GM18499 (cell line): ENCODE data around the gene MAST4.

Experiments
- ATAC-seq: cut with Tn5 transposase; IDR thresholded peaks from one replicate; pipeline ENCODE4 v1.9.1; 2021; ENCODE audit warnings: moderate number of reproducible peaks; ENCODE audit not compliant: insufficient read depth, unreplicated experiment

MAST4 gene

DNA sequence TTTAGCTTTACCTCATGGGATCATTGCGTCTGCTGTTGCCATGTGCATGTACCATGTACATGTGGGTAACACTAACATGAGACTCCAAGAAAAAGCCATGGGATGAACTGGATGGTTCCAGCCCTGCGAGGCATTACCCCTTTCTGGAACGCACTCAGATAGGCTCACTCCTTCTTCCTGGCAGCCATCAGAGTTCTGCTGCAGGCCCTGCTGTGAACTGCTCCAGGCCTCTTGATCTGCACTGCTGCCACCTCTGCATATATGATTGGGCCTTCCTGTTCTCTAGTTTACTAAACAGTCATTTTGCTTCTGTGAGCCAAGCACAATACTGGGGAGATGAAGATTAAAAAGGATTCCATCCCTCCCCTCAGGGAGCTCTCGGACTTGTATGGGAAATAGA is 379.9 kb downstream of the MAST4 start:
- ATAC-seq = no peak

GRCh38 chr5:66979738-66980137 is 383.5 kb downstream of the MAST4 start:
- no peak for ATAC-seq

DNA sequence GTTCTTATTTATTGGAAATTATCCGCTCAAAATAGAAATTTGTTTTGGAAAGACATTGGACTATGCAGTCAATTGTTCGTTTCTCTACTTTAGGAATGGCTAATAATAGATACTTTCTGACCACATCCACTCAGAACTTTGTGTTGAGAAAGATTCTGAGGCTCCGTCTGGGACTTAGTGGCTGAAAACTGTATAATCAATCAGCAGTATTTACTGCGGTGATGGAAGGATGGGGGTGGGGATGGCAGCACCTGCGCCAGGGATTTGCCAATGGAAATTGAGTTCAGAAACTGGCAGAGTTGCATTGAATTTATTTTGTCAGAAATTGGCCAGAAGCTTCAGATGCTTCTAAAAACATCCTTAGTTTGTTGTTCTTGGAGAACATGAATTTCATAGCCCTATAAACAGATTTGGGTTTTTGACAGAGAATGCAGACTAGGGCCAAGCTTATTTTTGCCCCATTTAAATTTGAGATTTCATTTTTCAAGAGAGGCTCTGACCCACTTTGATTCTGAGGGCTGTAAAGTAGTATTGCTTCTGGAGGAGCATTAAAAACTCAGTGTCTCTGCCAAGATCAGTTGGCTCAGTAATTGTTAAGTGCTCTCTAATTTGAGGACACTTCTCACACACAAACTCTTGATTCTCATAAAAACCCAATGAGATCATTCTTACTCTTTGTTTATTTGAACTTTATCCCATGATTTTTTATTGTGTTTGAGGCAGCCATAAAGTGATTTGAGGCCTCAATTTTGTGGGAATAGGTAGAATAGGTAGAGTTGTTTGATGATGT is 385.3 kb downstream of the MAST4 start:
- no peak for ATAC-seq

- ATAC-seq = no peak
These were observed 385.8 kb downstream of the MAST4 start for GRCh38 chr5:66982056-66982387.

- ATAC-seq = no peak
These were observed 386.3 kb downstream of the MAST4 start for GRCh38 chr5:66982470-66982869.

DNA sequence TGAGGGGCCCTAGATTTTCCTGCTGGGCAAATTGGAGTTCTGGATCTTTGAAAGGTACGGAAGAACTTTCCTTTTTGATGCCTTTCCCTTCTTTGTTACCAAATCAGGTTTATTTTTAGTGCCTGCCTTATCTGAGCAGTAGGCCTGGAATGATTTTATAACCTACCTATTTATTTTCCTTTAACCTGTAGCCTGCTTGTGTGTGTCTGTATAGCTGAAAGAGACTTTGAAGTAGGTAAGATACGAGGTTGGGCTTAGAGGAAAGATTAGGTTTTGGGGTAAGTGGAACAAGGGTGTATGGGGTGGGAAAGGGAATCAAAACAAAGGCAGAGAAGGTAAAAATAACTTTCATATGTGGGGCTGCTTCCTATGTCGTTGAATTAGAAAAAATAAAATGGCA is 389.2 kb downstream of the MAST4 start:
- ATAC-seq = no peak

DNA sequence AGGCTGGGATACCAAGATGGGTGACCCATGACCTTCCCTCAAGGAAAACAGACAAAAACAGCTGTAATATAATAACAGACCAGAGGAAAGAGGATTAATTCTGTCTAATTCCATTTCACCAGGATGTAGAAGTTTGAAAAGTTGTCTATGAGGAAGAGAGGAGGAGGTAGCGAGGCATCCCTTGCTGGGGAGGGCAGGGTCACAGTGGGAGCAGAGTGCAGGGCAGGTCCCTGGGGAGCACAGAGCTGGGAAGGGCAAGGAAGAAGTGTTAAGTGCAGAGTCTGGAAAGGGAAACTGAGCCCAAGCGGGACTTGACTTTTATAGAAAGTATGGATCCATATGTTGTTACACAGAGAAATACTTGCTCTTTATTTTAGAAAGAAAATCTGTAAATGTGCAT is 389.8 kb downstream of the MAST4 start:
- no peak for ATAC-seq

DNA sequence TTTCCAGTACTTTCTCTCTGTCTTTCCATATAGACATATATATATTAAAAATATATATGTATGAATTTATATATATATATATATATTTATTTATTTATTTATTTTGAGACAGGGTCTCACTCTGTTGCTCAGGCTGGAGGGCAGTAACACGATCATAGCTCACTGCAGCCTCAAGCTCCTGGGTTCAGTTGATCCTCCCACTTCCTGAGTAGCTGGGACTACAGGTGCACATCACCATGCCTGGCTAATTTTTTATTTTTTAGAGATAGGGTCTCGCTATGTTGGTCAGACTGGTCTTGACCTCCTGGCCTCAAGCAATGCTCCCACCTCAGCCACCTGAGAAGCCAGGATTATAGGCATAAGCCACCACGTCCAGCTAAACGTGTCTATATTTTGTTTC is 390.3 kb downstream of the MAST4 start:
- no peak for ATAC-seq

DNA sequence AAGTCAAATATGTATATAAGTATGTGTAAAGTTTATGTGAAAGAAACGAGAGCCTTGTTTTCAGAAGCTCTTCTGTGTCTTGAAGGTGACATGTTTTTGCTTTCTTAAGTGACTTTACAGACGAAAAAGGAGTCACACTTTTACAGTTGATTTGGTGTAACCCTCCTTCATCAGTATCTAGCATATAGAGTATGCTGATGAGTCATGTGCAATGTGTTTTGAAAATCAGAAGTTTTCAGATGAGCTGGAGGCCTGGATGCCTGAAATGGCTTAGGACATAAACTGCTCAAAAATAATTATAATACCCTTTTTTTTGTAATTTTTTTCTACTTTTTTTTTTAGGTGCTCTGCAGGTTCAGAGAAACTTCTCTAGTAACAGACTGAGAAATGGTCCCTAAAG is 390.9 kb downstream of the MAST4 start:
- ATAC-seq = no peak

GRCh38 chr5:66987540-66987939 is 391.3 kb downstream of the MAST4 start:
- ATAC-seq = no peak

GRCh38 chr5:66987949-66988838 is 392.0 kb downstream of the MAST4 start:
- ATAC-seq = no peak

GRCh38 chr5:66989286-66989685 is 393.1 kb downstream of the MAST4 start:
- ATAC-seq = no peak

DNA sequence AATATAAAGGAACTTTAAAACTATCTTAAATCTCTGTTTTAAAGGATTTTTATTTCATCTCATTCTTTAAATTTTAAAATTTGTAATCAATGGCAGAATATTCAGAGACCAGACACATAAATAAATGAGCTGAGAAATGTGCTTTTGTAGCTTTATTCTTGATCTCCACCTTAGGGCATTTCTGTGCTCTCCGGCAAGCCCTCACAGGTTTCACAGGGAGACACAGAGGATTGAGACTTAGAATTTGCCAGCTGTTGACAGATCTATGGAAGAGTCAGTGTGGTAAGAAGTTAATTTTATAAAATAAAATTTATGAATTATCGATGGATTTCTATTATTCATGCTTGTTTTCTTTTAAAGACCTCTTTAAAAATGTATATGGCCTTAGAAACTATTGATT is 393.6 kb downstream of the MAST4 start:
- ATAC-seq = no peak

DNA sequence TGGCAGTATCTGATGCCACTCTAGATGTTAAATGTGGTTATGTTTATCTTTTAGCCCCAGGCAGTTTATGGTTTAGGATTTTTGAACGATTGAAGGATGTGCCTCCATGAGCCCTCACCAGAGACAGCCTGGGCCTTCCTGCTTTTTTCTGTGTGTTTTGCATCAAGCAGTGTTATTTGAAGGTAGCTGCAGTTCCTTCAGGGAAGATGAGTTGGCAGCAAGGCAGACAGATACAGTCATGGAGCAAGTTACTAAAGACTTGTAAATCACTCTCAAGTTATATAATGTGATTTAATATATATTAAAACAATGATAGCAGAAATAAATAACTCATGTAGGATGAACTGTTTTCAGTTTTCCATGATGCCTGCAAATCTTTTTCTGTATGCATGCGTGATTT is 395.6 kb downstream of the MAST4 start:
- ATAC-seq = no peak

DNA sequence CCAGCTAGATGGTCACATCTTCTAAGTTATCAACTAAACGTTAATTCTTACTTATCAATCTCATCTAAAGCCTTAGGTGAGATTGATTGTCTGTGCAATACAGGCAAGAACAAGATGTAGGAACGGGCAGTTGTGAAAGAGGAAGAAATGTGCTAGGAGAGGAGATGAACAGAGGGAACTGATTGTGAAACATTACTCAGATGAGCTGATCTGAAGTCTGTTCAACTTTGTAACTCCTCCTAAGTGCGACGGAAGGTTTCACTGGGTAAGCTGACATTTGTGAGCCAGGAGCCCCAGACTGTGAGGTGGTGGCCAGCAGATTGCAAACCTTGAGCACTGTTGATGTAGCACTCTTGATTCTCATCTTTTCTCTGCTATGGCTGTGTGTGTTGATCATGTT is 396.4 kb downstream of the MAST4 start:
- ATAC-seq = no peak

GRCh38 chr5:66993448-66993847 is 397.3 kb downstream of the MAST4 start:
- no peak for ATAC-seq

- no peak for ATAC-seq
These were observed 397.7 kb downstream of the MAST4 start for GRCh38 chr5:66993882-66994281.

- no peak for ATAC-seq
These were observed 398.6 kb downstream of the MAST4 start for GRCh38 chr5:66994790-66995189.

- no peak for ATAC-seq
These were observed 404.7 kb downstream of the MAST4 start for GRCh38 chr5:67000794-67001475.

DNA sequence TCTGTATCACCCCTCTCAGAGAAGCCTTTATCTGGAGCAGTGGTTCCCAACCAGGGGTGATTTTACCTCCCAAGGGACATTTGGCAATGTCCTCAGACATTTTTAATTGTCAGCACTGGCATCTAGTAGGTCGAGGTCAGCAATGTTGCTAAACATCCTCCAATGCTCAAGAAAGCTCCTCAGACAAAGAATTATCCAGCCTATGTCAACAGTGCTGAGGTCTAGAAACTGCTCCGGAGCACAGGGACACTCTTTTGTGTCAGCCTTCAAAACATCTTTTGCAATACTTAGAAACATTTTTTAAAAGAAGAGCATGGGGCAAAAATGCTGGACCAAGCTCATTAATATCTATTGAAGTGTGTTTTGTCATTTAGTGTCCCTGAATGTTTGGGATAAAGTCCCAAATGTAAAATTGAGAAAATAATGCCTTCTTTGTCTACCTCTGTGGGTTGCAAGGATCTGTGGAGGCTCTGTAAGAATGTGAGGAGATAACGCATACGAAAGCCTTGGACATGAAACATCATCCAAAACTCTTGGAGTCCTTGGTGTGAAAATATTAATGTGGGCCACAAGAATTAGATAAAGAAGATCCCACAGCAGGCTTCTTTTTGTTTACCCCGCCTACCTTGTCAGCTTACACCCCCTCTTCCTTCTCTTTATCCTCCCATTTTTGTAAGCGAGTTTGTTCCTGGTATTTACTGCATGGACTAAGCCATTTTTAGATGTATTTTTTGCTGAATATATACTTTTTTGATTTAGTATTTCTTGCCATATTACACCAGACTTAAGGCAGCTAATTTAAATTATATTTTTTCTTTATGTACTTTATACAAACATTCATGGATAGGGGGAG is 406.9 kb downstream of the MAST4 start:
- ATAC-seq = no peak

DNA sequence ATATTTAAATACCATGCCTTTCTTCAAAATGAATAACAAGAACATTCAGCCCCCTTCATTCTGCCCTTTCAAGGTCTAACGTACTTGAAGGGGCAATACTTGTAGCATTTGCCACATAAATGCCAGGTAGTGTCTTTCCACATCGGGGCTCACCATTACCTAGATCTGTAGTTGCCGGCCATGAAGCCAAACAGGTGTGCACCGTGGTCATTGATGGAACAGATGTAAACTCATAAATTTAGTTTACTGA is 407.4 kb downstream of the MAST4 start:
- no peak for ATAC-seq
